HepG2 (cell line): ENCODE measurements around the gene OR6N1. TPM values are rescaled to one million over a fixed set of nuclear protein-coding genes. Genes with fewer than 3 reads are reported as not detected.
A peak's percentile ranks its signal among the peaks of the same experiment; 100 is the strongest.

Experiments used
- ATAC-seq: fragments of 200-7000 bp; cut with Tn5 transposase; 3 replicates; pipeline ENCODE4 v1.9.1; 2020; ENCODE audit warnings: mild to moderate bottlenecking, moderate library complexity
- BruUV-seq: library from RNA; stranded (reverse); fragments of 400-500 nt; replicated peaks from 2 replicates; lab custom pipeline; 2021; lab: Mats Ljungman, UMichigan
- CTCF ChIA-PET: fragments of 300-600 bp; formaldehyde crosslinking; extraction: SDS; loops from one replicate; lab custom pipeline; 2021; ENCODE audit warnings: low total read pairs, inconsistent platforms, low intra/inter-chr PET ratio; lab: Yijun Ruan, JAX
- POLR2A ChIA-PET: fragments of 350-600 bp; sonication (Branson Sonifier 250); formaldehyde crosslinking; loops from one replicate; lab custom pipeline; 2020; ENCODE audit warnings: antibody characterized with exemption, inconsistent platforms; lab: Yijun Ruan, JAX
- DNase-seq: peaks from one replicate; pipeline ENCODE4 v3.0.0-alpha.2; 2015; ENCODE audit warnings: low spot score
- FAIRE-seq: peaks from 3 replicates; lab custom pipeline; 2011; peaks lifted over from hg19 to GRCh38; lab: Jason Lieb, UNC
- H2AFZ ChIP-seq: one replicate; pipeline ENCODE4 v1.6.1; 2011; ENCODE audit warnings: low read length, inconsistent platforms
- H3K27ac ChIP-seq: fragments of 300-600 bp; 3 replicates; pipeline ENCODE4 v1.8.0; 2011; ENCODE audit warnings: mixed run types, mild to moderate bottlenecking, mixed read lengths, low read length, inconsistent platforms; ENCODE audit not compliant: insufficient read depth; ENCODE audit errors: extremely low read length
- H3K27me3 ChIP-seq, 2 experiments: fragments of 200-600 bp in 1 of 2; 2 replicates in 1 of 2; 3 replicates in 1 of 2; pipeline versions ENCODE4 v1.6.0 to v1.8.0; 2011; ENCODE audit warnings: low read length in 2 of 2, mild to moderate bottlenecking in 2 of 2, moderate library complexity in 2 of 2, inconsistent platforms in 1 of 2; ENCODE audit not compliant: insufficient read depth in 2 of 2, control insufficient read depth in 1 of 2
- H3K36me3 ChIP-seq, 2 experiments: fragments of 200-600 bp in 1 of 2; replicated peaks in 1 of 2; 2 replicates in 1 of 2; 3 replicates in 1 of 2; pipeline versions ENCODE4 v1.5.1 to v1.8.0; 2011; ENCODE audit warnings: low read length in 2 of 2, inconsistent platforms in 1 of 2; ENCODE audit not compliant: insufficient read depth in 2 of 2, control insufficient read depth in 1 of 2
- H3K4me1 ChIP-seq: 2 replicates; pipeline ENCODE4 v1.5.1; 2012; ENCODE audit warnings: low read length, inconsistent platforms; ENCODE audit not compliant: insufficient read depth
- H3K4me2 ChIP-seq: 2 replicates; pipeline ENCODE4 v1.6.0; 2011; ENCODE audit warnings: low read depth, low read length, inconsistent platforms
- H3K4me3 ChIP-seq, 3 experiments: fragments of 200-600 bp in 1 of 3; sonication (generic), shearing (Covaris generic) in 1 of 3; replicated peaks in 1 of 3; 2 replicates each; pipeline ENCODE4 v1.5.1; 2011 to 2016; ENCODE audit warnings: low read length in 3 of 3, inconsistent platforms in 2 of 3, low read depth in 2 of 3, mild to moderate bottlenecking in 2 of 3, control low read depth in 1 of 3, mixed read lengths in 1 of 3; ENCODE audit not compliant: insufficient read depth in 1 of 3
- H3K79me2 ChIP-seq: one replicate; pipeline ENCODE4 v1.6.1; 2011; ENCODE audit warnings: low read length, inconsistent platforms; ENCODE audit not compliant: insufficient read depth
- H3K9ac ChIP-seq: 2 replicates; pipeline ENCODE4 v1.6.0; 2011; ENCODE audit warnings: mild to moderate bottlenecking, low read depth, low read length, inconsistent platforms; ENCODE audit not compliant: insufficient read depth
- H3K9me3 ChIP-seq: 2 replicates; pipeline ENCODE4 v1.5.1; 2012; ENCODE audit warnings: mild to moderate bottlenecking, low read length
- H4K20me1 ChIP-seq: 2 replicates; pipeline ENCODE4 v1.6.0; 2011; ENCODE audit warnings: inconsistent platforms, mild to moderate bottlenecking, low read length, moderate library complexity; ENCODE audit not compliant: insufficient read depth
- GPN1 ChIP-seq: sonication (generic); formaldehyde crosslinking; IDR thresholded peaks from 2 replicates; pipeline ENCODE4 v1.5.1; 2020; ENCODE audit warnings: missing genetic modification reagents, borderline replicate concordance
- GRHL1 ChIP-seq: sonication (generic); formaldehyde crosslinking; conservative IDR thresholded peaks from 2 replicates; pipeline ENCODE4 v1.8.0; 2022; ENCODE audit warnings: missing genetic modification reagents
- MAFF ChIP-seq: IDR thresholded peaks from 2 replicates; pipeline ENCODE4 v1.6.1; 2011; ENCODE audit warnings: low read depth, low read length, improper control_type of control experiment
- MAFK ChIP-seq, 2 experiments: IDR thresholded peaks in 1 of 2; conservative IDR thresholded peaks in 1 of 2; 2 replicates each; pipeline ENCODE4 v1.6.1; 2011; ENCODE audit warnings: improper control_type of control experiment in 2 of 2, low read length in 2 of 2
- MTF1 ChIP-seq: sonication (generic); formaldehyde crosslinking; IDR thresholded peaks from 2 replicates; pipeline ENCODE4 v1.5.0; 2020; ENCODE audit warnings: missing genetic modification reagents
- TAF15 ChIP-seq: fragments of 200-400 bp; formaldehyde crosslinking; IDR thresholded peaks from one replicate; pipeline ENCODE4 v1.6.1; 2018; ENCODE audit warnings: mild to moderate bottlenecking, low read depth, low read length; ENCODE audit not compliant: poor library complexity, severe bottlenecking
- TFAP4 ChIP-seq: sonication (generic); IDR thresholded peaks from 2 replicates; pipeline ENCODE4 v1.6.1; 2016; ENCODE audit warnings: low read depth, borderline replicate concordance
- THAP9 ChIP-seq: sonication (generic); formaldehyde crosslinking; IDR thresholded peaks from 2 replicates; pipeline ENCODE4; 2020; ENCODE audit warnings: missing genetic modification reagents, mild to moderate bottlenecking, borderline replicate concordance
- TOE1 ChIP-seq: sonication (generic); formaldehyde crosslinking; IDR thresholded peaks from 2 replicates; pipeline ENCODE4 v1.4.0; 2020; ENCODE audit warnings: mild to moderate bottlenecking, missing genetic modification reagents
- ZNF496 ChIP-seq: sonication (generic); formaldehyde crosslinking; IDR thresholded peaks from 2 replicates; pipeline ENCODE4 v1.8.1; 2023; ENCODE audit warnings: mild to moderate bottlenecking, moderate library complexity, missing genetic modification reagents; ENCODE audit not compliant: insufficient replicate concordance
- WGBS: methylation state at CpG from one replicate; pipeline ENCODE4 v1.1.6; 2017; ENCODE audit warnings: low lambda C conversion rate; 5-methylcytosine and 5-hydroxymethylcytosine counted together
- in situ Hi-C: cut with HindIII; loops from 2 replicates; pipeline ENCODE4 v1.10.0; 2017; ENCODE audit warnings: low pct_unique_long_range_greater_than_20kb; ENCODE audit not compliant: extremely low pct_ligation_motif_present
- intact Hi-C: fragments of 100-400 bp; cut with micrococcal nuclease; formaldehyde crosslinking; loops from one replicate; pipeline ENCODE4 v1.10.0; 2022; ENCODE audit not compliant: unreplicated experiment
- polyA plus RNA-seq, 8 experiments: library from polyadenylated mRNA; depleted of rRNA in 3 of 8; stranded (reverse) in 7 of 8; unstranded in 1 of 8; fragments of >200 nt; fragmentation: Illumina TruSeq in 4 of 8; extraction: Trizol in 4 of 8; gene quantifications; 2 replicates each; pipeline versions ENCODE4 v1.2.1 to v1.2.3, GENCODE V29; 2011 to 2016; ENCODE audit warnings: low read depth in 4 of 8, missing spikeins in 1 of 8, mixed read lengths in 1 of 8; ENCODE audit not compliant: insufficient read depth in 1 of 8
- total RNA-seq, 5 experiments: library from RNA; depleted of rRNA; stranded (reverse); fragments of >200 nt; fragmentation: Illumina TruSeq; extraction: Trizol; gene quantifications; 2 replicates each; pipeline ENCODE4 v1.2.3, GENCODE V29; 2016; ENCODE audit warnings: low read depth in 1 of 5

OR6N1 gene
- total and polyA plus RNA-seq, 2 of the 13 experiments (the other 11 are each of a cell fraction or from before 2014, with no cell fraction given): not detected

GRCh38 chr1:158821723-158822122 lies 49.7 kb upstream of the OR6N1 start:
- intact Hi-C loops: no loop called here
- H3K27me3 ChIP-seq: no peaks in the 10 kb centered on the region
- H3K9ac ChIP-seq: no peak overlapping the region
- H3K79me2 ChIP-seq: no peaks in the 10 kb centered on the region
- TF ChIP-seq TFAP4 (no peak), TAF15 (no peak), GPN1 (CRISPR knock-in tag) (no peak), GRHL1 (CRISPR knock-in tag) (no peak), MAFF (0 out of 2 replicates have a peak, but pooled peaks have one; percentile 2), ZNF496 (CRISPR knock-in tag) (no peak), THAP9 (no peak), MAFK (conservative IDR thresholded peaks at IDR 0.05 in 1 of 2, IDR thresholded peaks at IDR 0.05 in 1 of 2; ENCODE audit: low read length in 2 of 2) (peak in 1 of 2 experiments; percentile 25; a peak in 1 of 4 replicates), TOE1 (CRISPR knock-in tag) (no peak), MTF1 (CRISPR knock-in tag) (no peak)
- in situ Hi-C loops: no loop called here
- H3K4me1 ChIP-seq: no peaks in the 10 kb centered on the region
- no peak for ATAC-seq
- H3K4me2 ChIP-seq: no peak overlapping the region
- POLR2A ChIA-PET: no interaction called here
- no peak overlapping the region for H3K4me3 ChIP-seq
- H2AFZ ChIP-seq: no peak overlapping the region
- WGBS: 5% methylated on average over 1 of the region's 1 CpG
- FAIRE-seq: no peak
- no peak overlapping the region for H3K27ac ChIP-seq
- H3K9me3 ChIP-seq: peaks cover 90% of the 10 kb centered on the region
- CTCF ChIA-PET: no interaction called here
- H4K20me1 ChIP-seq: no peaks in the 10 kb centered on the region
- no peaks in the 10 kb centered on the region for H3K36me3 ChIP-seq
- no peak for DNase-seq
- no TSS peak for BruUV-seq
